Measurements from ENCODE around the gene LMF1. TPM values are rescaled to one million over a fixed set of nuclear protein-coding genes. Genes with fewer than 3 reads are reported as not detected.
A peak's percentile ranks its signal among the peaks of the same experiment; 100 is the strongest.

The LMF1 gene
- total and polyA plus RNA-seq, 2 donors (not counting 1 experiment from before 2014, with no cell fraction given) = 36.4 to 63.2 TPM

DNA sequence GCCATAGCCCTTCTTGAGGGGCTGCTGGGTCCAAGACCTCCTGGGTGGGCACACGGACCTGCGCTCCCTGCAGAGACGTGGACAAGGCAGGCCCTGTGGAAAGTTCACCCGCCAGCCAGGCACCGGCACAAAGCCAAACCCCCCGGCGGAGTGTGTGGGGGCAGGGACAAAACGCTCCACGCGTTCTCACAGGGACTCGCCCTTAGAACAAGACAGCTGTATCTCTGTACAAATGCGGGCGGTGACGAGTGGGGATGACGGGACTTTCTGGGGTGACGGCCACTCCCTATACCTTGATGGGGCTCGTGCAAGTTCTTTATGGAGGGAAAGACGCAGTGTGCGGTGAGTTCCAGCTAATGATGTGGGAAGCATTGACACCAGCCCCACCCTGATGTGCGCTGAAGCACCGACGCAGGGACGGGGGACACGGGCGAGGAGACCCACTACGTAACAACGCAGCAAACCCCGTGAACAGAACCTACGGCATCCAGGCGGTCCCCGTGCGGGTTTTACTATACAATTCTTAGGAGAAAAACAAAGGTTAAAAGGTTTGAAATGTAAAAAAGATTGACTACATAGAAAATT, 49.4 kb downstream of the LMF1 start:
- Mint-ChIP-seq H3K27ac (no peak overlapping the region), H3K9me3 (ENCODE audit: insufficient read depth) (peaks cover 3% of the 10 kb centered on the region), H3K4me1 (peaks cover 12% of the 10 kb centered on the region), H3K27me3 (no peaks in the 10 kb centered on the region), H3K4me3 (no peak overlapping the region)
- Histone ChIP-seq H4K20me1 (ENCODE audit: control insufficient read depth, insufficient read depth, low read length, poor library complexity, severe bottlenecking) (peaks cover 9% of the 10 kb centered on the region), H3K9me3 (ENCODE audit: control extremely low read depth in 1 of 3, control insufficient read depth in 2 of 3, insufficient read depth in 1 of 3, low read length in 2 of 3) (peaks cover 0 to 21% (median 0%) of the 10 kb centered on the region in 3 donors), H3K27ac (ENCODE audit: low read length in 2 of 2) (no peak overlapping the region), H3K27me3 (replicated peaks in 1 of 4; ENCODE audit: control extremely low read depth in 1 of 4, control insufficient read depth in 3 of 4, insufficient read depth in 4 of 4, low read length in 3 of 4) (no peaks in the 10 kb centered on the region), H3K4me1 (ENCODE audit: control insufficient read depth in 2 of 2, insufficient read depth in 2 of 2, low read length in 2 of 2) (peaks cover 0 to 4% of the 10 kb centered on the region in 2 donors), H3K79me2 (ENCODE audit: control insufficient read depth, insufficient read depth, low read length) (no peaks in the 10 kb centered on the region), H3K4me2 (replicated peaks; ENCODE audit: low read depth, low read length, poor library complexity, severe bottlenecking) (no peak overlapping the region), H3K4me3 (ENCODE audit: control extremely low read depth in 1 of 5, extremely low read depth in 1 of 5, insufficient read depth in 1 of 5, low read depth in 2 of 5, low read length in 4 of 5) (no peak overlapping the region), H2AFZ (ENCODE audit: insufficient read depth, low read depth, low read length, poor library complexity, severe bottlenecking) (no peak overlapping the region), H3K36me3 (replicated peaks in 1 of 2; ENCODE audit: control extremely low read depth in 1 of 2, control insufficient read depth in 1 of 2, extremely low read depth in 1 of 2, insufficient read depth in 2 of 2, low read length in 1 of 2) (no peaks in the 10 kb centered on the region), H3K9ac (ENCODE audit: low read length) (no peak overlapping the region)
- intact Hi-C loops (cut with micrococcal nuclease) = no loop called here
- ChIA-PET POLR2A (no interaction called here), CTCF (no interaction called here)
- DNase-seq (no peak), ATAC-seq (ENCODE audit: low read depth) (no peak)
- 97% methylated on average over 29 of the region's 32 CpGs for WGBS (ENCODE audit: insufficient coverage)
- no peak for TF ChIP-seq EZH2 (IDR thresholded peaks at IDR 0.05; ENCODE audit: borderline replicate concordance, insufficient read depth, low read depth, low read length, poor library complexity, severe bottlenecking)

- intact Hi-C loops (cut with micrococcal nuclease) = no loop called here
- WGBS (ENCODE audit: insufficient coverage) = 83% methylated on average over 18 of the region's 18 CpGs
- Histone ChIP-seq H3K27ac (ENCODE audit: low read length in 2 of 2) (no peak overlapping the region), H3K4me2 (replicated peaks; ENCODE audit: low read depth, low read length, poor library complexity, severe bottlenecking) (no peak overlapping the region), H4K20me1 (ENCODE audit: control insufficient read depth, insufficient read depth, low read length, poor library complexity, severe bottlenecking) (peaks cover 9% of the 10 kb centered on the region), H2AFZ (ENCODE audit: insufficient read depth, low read depth, low read length, poor library complexity, severe bottlenecking) (no peak overlapping the region), H3K9me3 (ENCODE audit: control extremely low read depth in 1 of 3, control insufficient read depth in 2 of 3, insufficient read depth in 1 of 3, low read length in 2 of 3) (peaks cover 0 to 15% (median 0%) of the 10 kb centered on the region in 3 donors), H3K36me3 (replicated peaks in 1 of 2; ENCODE audit: control extremely low read depth in 1 of 2, control insufficient read depth in 1 of 2, extremely low read depth in 1 of 2, insufficient read depth in 2 of 2, low read length in 1 of 2) (no peaks in the 10 kb centered on the region), H3K27me3 (replicated peaks in 1 of 4; ENCODE audit: control extremely low read depth in 1 of 4, control insufficient read depth in 3 of 4, insufficient read depth in 4 of 4, low read length in 3 of 4) (no peaks in the 10 kb centered on the region), H3K79me2 (ENCODE audit: control insufficient read depth, insufficient read depth, low read length) (no peaks in the 10 kb centered on the region), H3K4me3 (ENCODE audit: control extremely low read depth in 1 of 5, extremely low read depth in 1 of 5, insufficient read depth in 1 of 5, low read depth in 2 of 5, low read length in 4 of 5) (no peak overlapping the region), H3K9ac (ENCODE audit: low read length) (no peak overlapping the region), H3K4me1 (ENCODE audit: control insufficient read depth in 2 of 2, insufficient read depth in 2 of 2, low read length in 2 of 2) (peaks cover 0 to 4% of the 10 kb centered on the region in 2 donors)
- ATAC-seq (ENCODE audit: low read depth) = peak; percentile 57
- Mint-ChIP-seq H3K4me1 (peaks cover 12% of the 10 kb centered on the region), H3K27me3 (no peaks in the 10 kb centered on the region), H3K9me3 (ENCODE audit: insufficient read depth) (no peaks in the 10 kb centered on the region), H3K4me3 (no peak overlapping the region), H3K27ac (peak overlapping the region; percentile 50)
- ChIA-PET CTCF (no interaction called here), POLR2A (no interaction called here)
- TF ChIP-seq EZH2 (IDR thresholded peaks at IDR 0.05; ENCODE audit: borderline replicate concordance, insufficient read depth, low read depth, low read length, poor library complexity, severe bottlenecking) (no peak), CTCF (IDR thresholded peaks at IDR 0.05) (no peak)
- no peak for DNase-seq
Measured at GRCh38 chr16:920717-921116, 50.1 kb downstream of the LMF1 start.

Measured in B cell (primary cell).